ENCODE measurements around the gene NUP62. TPM values are rescaled to one million over a fixed set of nuclear protein-coding genes. Genes with fewer than 3 reads are reported as not detected.

NUP62 gene
- total RNA-seq, 1 donor from 2014 or later: 18.9 TPM

DNA sequence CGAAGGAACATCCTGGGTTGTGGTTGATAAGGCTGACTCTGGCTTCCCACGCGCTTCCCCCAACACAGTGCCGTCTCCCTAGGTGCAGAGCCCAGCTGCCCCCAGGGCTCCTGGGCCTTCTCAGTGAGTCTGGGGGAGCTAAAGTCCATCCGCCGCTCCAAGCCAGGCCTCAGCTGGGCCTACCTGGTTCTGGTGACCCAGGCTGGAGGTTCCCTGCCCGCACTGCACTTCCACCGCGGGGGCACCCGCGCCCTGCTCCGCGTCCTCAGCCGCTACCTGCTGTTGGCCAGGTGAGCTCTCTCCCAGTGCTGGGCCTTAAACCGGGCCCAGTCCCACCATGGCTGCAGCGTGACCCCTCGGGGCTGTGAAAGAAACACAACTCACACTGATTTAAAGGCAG, 48.1 kb downstream of the NUP62 start:
- no peak for DNase-seq (ENCODE audit: low read depth in 2 of 2)

DNA sequence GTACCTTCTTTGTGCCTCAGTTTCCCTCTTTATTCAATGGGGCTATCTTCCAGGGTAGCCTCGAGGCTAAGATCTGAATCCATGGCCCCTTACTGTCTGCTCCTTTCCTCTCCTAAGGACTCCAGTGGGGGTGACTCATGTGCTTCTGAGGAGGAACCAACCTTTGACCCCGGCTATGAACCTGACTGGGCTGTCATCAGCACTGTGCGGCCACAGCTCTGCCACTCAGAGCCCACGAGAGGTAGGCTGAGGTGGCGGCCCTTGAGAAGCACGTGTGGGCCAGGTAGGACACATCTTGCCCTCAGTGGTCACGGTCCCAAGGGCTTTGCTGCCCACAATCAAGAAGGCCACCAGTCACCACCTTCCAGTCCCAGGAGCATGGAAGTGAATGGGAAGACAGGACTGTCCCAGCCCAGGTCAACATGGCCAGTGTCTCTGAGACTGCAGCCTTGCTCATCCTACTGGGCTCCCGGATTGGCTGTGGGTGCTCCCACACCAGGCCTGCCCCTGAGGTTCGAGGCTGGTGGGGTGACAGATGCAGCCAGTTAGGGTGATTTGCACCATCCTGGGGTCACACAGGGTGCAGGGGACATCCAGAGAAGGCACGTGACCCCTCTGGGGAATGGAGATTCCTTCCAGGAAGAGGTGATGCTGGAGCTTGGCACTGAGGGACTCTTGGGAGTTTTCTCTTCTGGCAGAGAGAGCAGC, 49.0 kb downstream of the NUP62 start:
- DNase-seq (ENCODE audit: low read depth in 2 of 2): no peak

DNA sequence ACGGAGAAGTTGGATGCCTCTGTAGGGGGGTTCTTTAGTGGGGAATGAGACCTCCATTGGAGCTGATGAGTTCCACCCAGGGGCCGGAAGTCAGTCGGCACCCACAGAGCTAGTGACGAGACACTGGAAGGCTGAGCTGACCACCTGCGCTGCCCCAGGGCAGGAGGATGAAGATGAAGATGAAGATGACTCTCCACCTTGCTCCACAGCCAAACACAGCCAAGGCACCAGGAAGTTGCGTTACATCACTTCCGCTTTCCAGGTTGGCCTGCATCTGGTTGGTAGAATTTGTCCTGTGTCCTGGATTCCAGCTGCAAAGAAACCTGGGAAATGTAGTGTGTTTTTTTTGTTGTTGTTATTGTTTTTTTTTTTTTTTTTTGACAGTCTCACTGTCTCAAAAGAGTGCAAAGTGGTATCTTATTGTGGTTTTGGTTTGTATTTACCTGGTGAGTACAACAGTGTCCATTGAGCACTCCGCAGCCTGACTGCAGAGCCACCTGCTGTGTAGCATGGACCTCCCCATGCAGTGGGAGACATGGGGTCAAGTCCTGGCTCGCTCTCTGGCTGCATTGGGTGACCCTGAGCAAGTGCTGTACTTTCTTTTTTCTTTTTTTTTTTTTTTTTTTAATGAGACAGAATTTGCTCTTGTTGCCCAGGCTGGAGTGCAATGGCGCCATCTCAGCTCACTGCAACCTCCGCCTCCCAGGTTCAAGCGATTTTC, 49.9 kb downstream of the NUP62 start:
- peak in 1 of 2 donors; percentile 24 for DNase-seq (ENCODE audit: low read depth in 2 of 2)

DNA sequence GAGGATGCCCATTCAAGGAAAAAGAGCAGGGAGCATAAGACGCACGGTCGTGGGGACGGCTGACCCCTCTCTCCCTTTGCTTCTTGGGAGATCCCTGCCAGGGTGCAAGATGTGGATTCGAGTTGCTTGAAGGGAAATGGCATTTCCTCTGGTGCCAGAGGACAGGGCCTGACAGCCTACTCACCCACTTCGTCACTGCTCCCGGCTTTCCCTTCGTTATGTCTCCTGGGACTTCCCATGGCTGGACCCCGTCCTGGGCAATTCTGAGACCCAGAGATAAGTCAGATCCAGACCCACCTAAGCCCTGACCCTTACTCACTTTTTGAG, 50.6 kb downstream of the NUP62 start:
- no peak for DNase-seq (ENCODE audit: low read depth in 2 of 2)

DNA sequence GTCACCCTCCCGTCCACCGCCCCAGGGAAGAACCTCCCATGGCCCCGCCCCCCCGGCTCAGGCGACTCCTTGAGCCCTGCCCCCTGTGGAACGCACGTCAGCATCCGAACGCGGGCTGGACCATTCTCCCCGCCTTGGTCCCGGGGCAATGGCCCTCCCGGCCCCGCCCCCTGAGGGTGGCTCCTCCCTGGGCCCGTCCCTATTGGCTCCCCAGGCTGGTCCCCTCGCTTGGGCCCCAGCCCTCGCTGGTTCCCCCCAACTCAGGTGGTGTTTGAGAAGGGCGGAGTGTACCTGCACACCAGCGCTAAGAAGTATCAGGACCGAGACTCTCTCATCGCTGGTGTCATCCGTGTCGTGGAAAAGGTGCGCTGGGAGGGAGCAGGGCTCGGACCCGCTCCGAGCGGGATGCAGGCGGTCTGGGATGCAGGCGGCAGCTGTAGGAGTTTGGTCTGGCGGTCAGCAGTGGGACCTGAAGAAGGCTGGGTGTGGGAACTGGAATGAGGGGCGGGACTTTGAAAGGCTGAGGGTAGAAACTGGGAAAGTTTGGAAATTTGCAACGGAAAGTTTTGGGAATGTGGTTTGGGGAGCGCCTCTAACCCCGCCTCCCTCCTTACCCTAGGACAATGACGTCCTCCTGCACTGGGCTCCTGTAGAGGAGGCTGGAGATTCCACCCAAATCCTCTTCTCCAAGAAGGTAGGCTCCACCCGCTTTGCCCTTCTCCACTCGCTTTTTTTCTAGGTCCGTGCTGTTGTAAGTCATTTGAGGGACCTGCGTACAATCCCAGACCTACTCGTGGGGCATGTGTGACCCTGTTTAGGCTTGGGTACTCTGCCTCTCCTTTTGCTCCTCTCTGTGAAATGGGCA, 51.2 kb downstream of the NUP62 start:
- DNase-seq (ENCODE audit: low read depth in 2 of 2): peak; percentile 91 to 98

DNA sequence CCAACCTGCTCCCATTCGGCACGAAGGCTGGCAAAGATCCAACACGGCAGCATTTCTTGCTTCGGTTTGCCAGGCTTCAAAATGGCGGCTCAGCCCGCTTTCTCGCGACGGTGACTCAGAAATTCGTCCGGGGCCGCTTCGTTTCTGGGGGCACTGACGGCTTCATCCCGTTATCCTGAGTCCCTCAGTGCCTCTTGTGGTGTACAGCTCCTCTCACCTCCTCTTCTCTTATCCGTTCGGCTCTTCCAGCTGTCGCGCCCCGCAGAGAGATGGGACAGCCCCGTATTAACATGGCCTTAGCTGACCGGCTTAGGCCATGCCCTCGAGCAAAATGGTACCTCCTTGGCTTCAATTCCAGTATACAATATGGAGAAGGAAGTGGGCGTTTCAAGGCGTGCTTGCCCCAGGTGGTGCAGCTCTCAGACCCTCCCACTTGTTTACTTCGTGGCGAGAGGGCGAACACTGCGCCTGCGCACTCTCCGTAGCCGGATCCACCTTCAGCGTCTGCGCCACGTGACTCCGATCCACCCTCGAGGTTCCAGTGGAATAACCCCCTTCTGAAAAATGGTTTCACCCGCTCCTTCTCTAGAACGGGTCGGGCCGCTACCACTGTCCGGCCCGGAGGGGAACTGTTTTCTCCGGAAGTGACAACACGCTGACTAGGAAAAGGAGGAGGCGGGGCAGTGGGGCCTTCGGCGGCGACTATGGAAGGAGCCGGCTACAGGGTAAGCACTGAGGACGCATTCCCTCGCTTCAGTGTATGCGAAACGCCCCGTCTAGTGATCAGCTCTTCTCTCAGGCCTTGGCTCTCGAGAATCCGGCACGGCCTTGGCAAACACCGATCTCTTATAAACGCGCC, 52.1 kb downstream of the NUP62 start, which contains the start of the genes AKT1S1 and TBC1D17:
AKT1S1 (minus strand) TSS at position 336 of the 859 bp plus-strand sequence. CDS start 4,060 bp downstream, outside the sequence.
TBC1D17 (plus strand) TSS at position 683 of the 859 bp plus-strand sequence; CDS start at position 705, 22 bp downstream.
- DNase-seq (ENCODE audit: low read depth in 2 of 2): peak; percentile 100

DNA sequence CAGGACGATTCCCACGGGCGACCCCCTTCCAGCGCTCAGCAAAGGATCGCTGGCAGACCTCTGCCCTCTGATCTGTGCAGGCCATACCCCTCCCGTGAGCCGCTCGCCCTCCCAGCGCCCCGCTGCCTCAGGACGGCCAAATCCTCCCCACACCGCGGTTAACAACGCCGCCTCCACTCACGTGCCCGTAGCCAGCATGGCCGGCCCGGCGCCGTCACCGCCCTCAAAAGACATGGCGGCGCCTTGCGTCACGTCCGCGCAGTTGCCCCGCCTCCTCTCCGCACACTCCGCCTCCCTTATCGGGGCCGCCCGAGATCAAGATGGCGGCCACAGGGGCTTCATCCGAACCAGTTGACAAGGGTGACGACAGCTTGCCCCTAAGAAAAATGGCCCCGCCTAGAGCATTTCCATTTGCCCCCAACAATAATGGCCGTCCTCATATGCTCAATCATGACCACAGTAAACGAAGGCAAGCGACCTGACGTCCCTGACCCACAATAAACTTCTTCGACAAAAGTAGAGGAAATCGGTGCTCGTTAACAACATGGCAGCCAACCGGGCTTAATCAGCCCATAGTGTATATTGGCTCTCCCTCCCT, 52.8 kb downstream of the NUP62 start:
- peak; percentile 98 to 99 for DNase-seq (ENCODE audit: low read depth in 2 of 2)

DNA sequence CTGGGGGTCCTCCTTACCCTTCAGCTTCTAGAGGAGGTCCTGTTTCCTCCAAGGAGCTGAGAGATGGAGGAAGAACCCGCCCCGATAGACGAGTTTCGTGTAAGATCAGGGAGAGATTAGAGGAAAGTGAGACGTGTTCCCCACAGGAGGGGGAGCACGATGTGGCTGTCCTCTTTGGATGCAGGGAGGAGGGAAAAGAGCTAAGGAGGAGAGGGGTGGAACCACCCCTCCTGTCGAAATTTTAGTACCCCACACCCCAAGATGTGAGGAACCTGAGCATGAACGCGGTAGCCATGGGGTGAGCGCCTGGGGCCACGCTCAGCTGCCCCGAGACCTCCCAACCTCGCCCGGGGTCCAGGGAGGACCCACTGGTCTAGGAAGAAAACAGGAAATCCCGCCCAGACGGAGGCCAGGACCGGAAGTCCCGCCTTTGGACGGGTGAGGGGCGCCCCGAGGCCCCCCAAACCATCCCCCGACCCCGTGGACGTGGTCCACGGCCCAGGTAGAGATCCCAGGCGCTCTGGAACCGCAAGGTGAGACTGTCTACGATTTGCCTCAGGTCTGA, 53.4 kb downstream of the NUP62 start:
- DNase-seq (ENCODE audit: low read depth in 2 of 2): peak in 1 of 2 donors; percentile 62

DNA sequence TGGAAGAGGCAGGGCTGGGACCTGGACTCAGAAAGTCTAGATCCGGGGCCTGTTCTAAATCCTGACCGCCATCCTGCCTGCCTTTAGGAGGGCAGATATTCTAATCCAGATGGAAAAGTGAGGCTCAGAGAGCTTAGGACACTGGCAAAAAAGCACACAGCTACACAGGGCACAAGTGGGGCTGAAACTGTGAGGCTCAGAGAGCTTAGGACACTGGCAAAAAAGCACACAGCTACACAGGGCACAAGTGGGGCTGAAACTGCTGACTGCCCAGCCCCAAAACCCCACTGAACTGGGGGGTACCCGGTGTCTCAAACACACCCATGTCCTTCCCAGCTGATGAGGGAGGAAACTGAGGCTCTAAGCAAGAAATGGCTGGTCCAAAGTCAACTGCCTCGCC, 54.1 kb downstream of the NUP62 start:
- no peak for DNase-seq (ENCODE audit: low read depth in 2 of 2)

DNA sequence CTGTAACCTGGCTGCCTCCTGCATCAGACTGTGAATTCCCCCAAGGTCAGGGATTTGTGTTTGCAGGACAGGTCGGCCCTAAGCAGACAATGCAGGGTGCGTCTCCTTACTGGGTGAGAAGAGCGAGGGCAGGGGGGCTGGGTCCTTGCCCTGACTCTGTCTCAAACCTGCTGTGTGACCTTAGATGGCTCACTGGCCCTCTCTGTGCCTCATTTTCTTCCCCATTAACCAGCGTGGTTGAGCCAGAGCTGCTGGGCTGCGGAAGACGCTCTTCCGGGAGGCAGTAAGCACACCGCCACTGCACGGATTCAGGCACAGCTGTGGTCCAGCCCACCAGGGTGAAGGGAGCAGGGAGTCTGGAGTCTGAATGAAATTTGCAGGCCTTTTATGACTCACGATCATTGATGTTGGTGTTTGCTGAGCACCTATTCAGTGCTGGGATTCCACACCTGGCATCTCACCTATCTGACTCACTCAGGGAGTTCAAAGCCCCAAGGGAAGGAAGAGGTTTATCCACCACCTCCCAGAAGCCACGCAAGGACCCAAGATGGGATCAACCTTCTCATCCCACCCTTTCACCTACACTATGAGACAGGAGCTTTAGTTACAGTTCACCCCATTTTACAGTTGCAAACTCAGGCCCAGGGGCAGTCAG, 54.7 kb downstream of the NUP62 start:
- no peak for DNase-seq (ENCODE audit: low read depth in 2 of 2)

DNA sequence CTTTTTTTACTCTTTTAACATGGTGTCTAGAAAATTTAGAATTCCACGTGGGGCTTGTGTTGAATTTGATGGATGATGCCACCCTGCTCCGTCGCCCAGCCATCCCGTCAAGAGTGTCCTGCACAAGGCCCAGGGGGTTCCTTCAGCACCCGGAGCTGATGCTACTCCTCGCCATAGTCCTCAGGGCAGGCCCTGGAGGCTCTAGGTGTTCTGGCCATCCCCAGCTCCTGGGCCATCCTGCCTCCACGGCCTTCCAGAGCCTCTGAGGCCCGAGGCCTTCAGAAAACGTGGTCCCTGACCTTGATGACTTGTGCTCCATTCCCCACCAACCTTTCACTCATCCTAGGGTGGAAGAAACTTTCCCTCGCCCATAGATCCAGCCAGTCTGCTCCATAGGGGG, 55.5 kb downstream of the NUP62 start:
- no peak for DNase-seq (ENCODE audit: low read depth in 2 of 2)

DNA sequence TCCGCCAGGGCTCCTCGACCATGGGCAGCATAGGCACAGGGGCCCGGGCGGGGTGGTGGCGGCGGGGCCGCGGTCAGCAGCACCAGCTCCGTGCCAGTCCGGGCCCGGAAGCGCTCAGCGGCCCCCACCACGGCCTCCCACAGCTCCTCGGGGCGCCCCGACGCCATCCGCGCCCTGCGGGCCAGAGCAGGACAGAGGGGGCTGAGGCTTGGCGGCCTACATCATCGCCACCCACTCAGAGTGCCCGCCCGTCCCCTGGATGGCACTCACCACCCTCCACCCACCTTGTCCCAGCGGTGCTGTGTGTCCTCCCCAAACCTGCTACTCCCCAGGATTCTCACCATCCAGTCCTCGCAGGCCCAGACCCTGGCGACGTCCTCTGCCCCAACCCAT, 56.2 kb downstream of the NUP62 start:
- no peak for DNase-seq (ENCODE audit: low read depth in 2 of 2)

DNA sequence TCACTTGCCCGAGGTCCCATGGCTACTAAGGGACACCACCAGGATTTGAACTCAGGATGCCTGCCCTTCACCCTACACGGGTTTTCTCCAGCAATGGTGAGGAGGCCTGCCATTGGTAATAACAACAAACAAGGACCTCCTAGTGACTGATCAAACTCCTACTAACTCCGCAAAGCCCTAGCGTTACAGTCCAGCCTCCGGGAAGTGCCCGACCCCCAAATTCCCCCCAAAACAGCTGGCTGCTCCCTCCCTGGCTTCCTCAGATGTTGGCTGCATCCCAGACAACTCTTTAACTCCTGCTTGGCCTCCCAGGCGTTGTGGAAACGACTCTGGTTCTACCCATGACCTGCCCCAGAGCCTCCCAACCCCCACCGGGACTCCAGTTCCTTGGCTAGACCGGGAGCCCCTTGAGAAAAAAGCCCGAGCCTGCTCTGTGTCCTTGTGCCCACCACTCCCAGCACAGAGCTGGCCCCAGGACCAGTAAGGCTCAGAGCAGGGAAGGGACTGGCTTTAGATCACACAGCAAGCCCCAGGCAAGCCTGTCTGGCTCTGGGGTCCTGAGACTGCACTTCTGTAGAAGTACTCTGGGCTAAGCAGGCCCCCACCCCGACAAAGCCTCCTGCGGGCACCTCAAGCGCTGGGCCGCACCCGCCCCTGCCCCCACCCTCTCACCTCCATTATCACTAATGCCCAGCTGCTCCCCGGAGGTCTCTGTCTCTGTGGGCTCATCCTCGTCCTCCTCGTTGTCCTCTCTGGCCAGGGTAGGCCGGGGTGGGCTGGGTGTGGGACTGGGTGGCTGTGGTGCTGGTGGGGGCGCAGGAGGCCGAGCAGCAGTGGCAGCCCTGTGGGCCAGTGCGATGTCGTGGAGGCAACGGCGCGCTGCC, 56.8 kb downstream of the NUP62 start:
- DNase-seq (ENCODE audit: low read depth in 2 of 2): no peak

DNA sequence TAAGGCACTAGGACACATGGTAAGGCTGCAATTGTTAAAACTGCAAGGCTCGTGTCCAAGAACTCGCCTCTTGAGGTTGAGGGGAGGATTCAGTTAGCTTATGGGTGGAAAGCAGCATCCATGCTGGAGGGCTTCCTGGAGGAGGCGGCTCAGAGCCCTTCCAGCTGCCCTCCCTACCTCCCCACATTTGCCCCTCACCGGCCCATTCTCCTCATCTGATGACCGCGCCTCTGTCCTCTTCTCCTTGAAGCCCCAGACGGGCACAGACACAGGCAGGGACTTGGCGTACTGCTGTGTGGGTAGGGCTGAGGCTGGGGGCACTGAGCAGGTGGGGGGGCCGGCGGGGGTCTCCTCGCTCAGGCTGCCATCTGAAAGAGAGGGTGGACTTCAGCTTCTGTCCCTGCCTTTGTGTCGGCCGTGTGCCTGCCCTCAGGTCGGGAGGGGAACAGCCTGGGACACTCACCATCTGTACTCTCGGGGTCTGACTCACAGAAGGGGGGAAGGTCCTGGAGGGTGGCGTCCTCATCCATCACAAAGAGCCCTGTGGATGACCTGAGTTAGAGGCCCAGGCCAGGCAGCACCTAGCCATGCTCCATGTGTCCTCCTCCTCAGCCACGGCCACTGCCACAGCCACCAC, 57.8 kb downstream of the NUP62 start:
- DNase-seq (ENCODE audit: low read depth in 2 of 2): no peak

DNA sequence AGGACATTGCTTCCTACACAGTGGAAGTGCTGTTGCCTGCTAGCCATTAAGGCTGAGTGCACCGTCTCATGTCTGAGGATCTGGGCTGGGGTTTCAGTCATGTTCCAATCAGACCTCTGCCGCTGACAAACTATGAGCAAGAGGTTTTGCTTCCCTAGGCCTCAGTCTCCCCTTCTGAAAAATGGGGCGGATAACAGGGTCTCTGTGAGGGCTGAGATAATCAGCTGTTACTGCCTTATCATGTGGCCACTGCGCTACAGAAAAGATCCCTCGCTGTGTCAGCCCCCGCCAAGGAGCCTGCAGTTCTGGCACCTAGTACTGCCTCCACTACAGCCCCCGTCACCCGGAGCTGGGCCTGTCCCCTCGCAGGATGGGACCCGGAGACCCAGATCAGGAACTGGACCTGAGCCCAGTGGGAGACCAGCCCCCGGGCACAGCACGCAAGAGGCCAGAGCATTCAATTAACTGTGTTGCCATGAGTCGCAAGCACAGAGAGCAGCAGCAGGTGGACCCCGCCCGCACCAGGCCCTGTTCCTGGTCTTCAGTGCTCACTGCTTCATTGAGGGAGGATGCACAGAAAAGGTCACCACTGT, 58.9 kb downstream of the NUP62 start:
- no peak for DNase-seq (ENCODE audit: low read depth in 2 of 2)

DNA sequence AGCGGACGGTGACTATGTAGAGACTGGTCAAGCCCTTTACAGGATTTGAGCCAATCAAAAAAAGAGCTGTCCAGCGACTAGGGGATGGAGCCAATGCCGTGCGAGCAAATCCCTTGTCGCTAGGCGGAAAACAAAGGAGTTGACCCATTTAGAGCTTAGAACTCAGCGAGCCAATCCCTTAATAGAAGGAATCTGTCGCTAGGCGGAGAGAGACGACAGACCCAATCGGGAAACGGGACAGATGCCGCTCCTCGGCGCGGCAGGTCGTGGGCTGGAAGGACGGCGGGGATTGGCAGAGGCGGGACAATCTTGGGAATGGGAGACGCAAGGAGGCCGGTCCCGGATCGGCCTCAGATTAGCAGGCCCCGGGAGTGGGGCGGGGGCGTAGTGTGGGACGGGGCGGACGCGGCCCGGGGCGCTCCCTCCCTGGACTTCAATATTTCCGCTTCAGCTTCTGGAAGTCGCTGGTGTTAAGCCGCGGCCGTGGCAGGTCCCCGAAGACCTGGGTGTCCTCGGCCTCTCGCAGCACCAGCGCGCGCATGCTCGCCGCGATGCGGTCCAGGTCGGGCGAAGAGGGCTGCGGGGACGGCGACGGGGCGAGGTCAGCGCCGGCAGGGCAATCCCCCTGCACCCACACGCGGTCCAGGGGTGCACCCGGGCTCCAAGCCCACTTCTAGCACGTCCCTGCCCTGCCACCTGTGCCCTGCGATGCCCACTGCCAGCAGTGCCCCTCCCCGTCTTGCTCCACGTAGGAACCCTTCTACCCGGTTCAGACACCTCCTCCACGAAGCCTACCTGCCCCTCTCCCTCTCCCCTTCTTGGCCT, 59.6 kb downstream of the NUP62 start:
- peak; percentile 100 for DNase-seq (ENCODE audit: low read depth in 2 of 2)

DNA sequence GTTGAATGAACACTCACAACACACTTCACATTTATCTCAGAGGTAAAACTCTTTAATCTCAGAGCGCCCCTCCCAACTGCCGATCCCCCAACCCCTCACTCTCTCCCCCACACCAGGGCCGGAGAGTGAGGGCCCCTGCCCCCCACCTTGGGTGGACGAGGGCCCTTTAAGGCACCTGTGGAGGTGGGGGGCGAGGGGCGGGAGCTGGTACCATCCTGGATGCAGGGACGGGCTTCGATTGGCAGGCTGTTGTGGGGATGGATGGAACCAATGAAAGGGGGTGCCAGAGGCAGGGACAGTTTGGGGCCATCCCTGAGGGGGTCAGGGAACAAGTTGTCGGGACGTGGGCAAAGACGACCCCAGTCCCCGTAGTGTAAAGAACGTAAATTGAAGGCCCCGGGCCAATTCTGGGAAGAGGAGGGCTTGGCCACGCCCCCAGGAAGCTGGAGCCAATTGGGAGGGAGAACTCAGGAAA, 60.3 kb downstream of the NUP62 start:
- DNase-seq (ENCODE audit: low read depth in 2 of 2): no peak
